ENCODE data around the gene R3HDM2.

GRCh38 chr12:57227315-57228115 lies 203.3 kb downstream of the R3HDM2 start:
- TF ChIP-seq, protein P1, sequence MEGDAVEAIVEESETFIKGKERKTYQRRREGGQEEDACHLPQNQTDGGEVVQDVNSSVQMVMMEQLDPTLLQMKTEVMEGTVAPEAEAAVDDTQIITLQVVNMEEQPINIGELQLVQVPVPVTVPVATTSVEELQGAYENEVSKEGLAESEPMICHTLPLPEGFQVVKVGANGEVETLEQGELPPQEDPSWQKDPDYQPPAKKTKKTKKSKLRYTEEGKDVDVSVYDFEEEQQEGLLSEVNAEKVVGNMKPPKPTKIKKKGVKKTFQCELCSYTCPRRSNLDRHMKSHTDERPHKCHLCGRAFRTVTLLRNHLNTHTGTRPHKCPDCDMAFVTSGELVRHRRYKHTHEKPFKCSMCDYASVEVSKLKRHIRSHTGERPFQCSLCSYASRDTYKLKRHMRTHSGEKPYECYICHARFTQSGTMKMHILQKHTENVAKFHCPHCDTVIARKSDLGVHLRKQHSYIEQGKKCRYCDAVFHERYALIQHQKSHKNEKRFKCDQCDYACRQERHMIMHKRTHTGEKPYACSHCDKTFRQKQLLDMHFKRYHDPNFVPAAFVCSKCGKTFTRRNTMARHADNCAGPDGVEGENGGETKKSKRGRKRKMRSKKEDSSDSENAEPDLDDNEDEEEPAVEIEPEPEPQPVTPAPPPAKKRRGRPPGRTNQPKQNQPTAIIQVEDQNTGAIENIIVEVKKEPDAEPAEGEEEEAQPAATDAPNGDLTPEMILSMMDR (conservative IDR thresholded peaks at IDR 0.05; ENCODE audit: low read depth, low read length): no peak
- TF ChIP-seq EZH2 (IDR thresholded peaks at IDR 0.05; ENCODE audit: borderline replicate concordance, low read depth, low read length, poor library complexity, severe bottlenecking): no peak

Measured in A673 (cell line).